GM21423 (cell line): ENCODE results near the gene CYTH2.
"Not testable (repeated sequence)": the region's sequence is repeated elsewhere in the genome, so short reads cannot be mapped to it uniquely, and the experiment has no call there.

Experiments
- ATAC-seq: cut with Tn5 transposase; IDR thresholded peaks from one replicate; pipeline ENCODE4 v1.9.1; 2021; ENCODE audit warnings: mild to moderate bottlenecking, moderate library complexity; ENCODE audit not compliant: unreplicated experiment

The CYTH2 gene

DNA sequence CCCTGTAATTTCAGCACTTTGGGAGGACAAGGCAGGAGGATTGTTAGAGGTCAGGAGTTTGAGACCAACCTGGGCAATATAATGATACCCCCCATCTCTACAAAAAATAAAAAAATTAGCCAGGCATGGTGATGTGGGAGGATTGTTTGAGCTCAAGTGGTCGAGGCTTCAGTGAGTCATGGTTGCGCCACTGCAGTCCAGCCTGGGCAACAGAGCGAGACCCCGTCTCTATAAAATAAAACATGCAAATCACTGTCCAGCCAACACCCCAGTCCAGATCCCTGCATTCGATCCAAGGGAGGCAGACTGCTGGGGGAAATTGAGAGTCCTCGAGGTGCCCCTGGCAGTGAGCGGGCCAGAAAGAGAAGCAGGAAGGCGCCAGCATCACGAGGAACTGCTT, 7.0 kb downstream of the CYTH2 start:
- ATAC-seq: no peak

DNA sequence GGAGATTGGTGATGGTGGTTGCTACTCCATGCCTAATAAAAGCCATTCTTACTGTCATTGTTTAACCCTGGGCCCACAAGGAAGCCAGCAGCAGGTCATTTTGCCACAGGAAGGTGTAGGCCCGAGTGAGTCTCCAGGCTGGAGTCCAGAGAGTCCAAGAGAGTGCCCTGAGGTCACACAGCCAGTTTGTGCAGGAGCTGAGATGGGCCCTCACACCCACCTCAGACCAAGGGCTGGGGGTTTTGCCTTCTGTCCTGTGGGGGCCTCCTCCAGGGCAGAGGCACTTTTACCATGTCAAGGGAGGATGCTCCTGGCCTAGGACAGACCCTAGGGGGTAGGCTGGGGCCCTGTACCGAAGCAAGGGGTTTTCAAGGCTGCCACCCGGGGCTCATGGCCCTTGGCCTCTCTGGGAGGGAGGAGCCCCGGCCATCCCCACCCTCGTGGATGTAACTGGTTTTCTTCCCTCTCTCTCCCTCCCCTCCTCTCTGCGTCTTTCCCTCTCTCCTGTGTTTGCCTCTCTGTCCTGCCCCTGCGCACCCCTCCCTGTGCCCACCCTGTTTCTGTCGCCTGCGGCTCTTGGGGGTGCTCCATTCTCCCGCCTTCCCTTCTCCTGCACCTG, 8.0 kb downstream of the CYTH2 start:
- no peak for ATAC-seq

DNA sequence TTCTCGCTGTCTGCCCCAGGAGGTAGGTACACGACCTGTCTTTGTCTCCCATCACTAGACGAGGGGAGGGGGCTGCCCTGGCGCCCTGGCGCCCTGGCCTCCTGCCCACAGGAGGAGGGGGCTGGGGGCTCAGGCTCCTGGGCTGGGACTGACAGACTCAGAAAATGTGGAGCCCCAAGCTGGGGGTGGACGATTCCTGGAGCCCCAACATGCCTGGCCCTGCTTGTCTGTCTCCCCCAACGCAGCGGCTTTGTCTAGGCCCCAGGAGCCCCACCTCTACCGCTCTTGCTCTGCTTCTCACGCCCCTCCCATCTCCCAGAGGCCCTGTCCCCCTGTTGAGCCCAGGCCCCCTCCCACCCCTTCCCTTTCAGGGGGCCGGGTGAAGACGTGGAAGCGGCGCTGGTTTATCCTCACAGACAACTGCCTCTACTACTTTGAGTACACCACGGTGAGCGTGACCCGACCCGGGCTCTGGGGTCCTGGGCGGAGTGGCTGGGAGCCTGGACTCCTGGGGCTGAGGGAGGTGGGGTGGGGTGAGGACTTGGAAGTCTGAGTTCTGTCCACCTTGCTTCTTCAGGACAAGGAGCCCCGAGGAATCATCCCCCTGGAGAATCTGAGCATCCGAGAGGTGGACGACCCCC, 8.6 kb downstream of the CYTH2 start:
- no peak for ATAC-seq

DNA sequence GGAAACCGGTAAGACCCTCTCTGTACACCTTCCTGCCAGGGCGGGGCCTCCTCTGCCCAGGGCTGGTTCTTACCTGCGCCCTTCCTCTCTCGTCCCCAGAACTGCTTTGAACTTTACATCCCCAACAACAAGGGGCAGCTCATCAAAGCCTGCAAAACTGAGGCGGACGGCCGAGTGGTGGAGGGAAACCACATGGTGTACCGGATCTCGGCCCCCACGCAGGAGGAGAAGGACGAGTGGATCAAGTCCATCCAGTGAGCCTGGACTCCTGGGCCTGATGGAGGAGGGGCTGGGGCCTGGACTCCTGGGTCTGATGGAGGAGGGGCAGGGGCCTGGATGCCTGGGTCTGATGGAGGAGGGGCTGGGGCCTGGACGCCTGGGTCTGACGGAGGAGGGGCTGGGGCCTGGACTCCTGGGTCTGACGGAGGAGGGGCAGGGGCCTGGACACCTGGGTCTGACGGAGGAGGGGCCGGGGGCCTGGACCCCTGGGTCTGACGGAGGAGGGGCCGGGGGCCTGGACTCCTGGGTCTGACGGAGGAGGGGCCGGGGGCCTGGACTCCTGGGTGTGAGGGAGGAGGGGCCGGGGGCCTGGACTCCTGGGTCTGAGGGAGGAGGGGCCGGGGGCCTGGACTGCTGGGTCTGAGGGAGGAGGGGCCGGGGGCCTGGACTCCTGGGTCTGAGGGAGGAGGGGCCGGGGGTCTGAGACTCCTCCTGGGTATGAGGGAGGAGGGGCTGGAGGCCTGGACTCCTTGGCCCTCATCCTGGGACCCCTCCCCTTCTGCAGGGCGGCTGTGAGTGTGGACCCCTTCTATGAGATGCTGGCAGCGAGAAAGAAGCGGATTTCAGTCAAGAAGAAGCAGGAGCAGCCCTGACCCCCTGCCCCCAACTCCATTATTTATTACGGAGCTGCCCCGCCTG, 9.4 kb downstream of the CYTH2 start:
- ATAC-seq: no peak

DNA sequence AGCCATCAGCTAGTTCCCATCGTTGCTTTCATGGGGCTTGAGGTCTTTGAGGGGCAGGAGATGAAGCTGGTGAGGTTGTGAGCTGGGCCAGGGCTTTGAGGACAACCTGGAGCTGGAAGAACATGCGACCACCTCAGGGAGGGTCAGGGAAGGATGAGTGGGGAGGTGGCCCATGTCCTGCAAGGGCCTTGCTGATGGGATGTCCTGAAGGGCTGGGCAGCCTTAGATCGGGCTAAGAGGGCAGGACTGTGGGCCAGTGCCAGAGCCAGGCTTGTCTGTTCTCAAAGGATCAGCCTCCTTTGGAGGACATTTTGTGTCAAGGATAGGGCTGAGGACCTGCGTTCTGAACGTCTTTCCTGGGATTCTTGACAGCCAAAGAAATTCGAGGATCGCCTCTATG, 10.5 kb downstream of the CYTH2 start:
- no peak for ATAC-seq

DNA sequence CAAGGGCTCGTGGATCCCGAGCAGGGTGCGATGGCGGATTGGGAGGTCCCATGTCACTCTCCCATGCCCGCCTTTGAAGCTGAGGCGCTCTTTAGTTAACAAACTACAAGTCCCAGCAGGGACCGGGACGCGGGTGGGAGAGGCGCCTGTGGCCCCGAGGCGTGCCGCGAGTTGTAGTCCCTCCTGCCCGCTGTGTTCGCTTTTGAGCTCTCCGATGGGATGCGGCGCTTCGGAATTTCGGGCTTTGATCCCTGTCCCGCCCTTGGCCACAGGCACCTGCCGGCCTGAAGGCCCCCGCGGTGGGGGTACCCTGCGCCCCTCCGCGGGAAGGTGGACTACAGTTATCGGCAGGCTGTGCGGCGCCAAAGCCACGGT, 11.0 kb downstream of the CYTH2 start:
- no peak for ATAC-seq

DNA sequence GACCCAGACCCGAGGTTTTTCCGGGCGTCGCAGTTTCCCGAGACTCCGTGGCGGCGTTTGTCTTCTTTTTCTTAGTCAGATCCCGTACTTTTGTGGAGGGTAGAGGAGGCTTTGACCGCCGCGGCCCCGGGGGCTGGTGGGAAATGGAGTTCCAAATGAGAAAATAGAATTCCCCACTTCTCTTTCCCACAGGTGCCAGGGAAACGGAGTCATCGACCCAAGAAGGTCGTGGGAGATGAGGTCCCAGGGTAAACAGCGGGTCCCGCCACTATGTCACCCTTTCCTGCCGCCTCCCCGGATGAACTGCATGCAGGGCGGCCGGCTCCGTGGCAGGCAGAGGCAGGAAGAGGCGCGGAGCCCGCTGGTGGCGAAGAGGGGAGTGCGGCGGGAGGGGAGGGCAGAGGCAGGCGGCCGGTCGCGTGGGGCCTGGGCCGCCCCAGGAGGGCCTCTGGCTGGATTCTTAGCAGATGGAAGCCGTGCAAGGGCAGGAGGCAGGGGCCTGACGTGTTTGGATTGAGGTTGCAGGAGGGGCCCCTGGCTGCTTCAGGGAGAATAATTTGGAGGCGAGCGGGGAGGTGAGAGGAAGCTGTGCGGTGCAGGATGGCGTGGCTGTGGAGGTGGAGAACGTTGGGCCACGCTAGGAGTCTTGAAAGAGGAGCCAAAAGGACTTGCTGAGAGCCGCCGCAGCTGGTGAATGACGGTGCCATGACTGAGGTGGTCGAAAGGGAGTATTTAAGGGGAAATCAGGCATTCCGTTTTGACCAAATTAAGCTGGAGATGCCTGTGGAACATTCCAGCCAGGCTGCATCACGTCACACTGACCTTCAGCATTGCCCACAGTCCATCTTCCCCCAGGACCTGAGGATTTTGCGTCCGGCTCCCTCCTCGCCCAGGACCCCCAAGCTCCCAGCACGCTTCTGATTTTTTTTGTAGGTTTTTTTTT, 11.7 kb downstream of the CYTH2 start:
- no peak for ATAC-seq

DNA sequence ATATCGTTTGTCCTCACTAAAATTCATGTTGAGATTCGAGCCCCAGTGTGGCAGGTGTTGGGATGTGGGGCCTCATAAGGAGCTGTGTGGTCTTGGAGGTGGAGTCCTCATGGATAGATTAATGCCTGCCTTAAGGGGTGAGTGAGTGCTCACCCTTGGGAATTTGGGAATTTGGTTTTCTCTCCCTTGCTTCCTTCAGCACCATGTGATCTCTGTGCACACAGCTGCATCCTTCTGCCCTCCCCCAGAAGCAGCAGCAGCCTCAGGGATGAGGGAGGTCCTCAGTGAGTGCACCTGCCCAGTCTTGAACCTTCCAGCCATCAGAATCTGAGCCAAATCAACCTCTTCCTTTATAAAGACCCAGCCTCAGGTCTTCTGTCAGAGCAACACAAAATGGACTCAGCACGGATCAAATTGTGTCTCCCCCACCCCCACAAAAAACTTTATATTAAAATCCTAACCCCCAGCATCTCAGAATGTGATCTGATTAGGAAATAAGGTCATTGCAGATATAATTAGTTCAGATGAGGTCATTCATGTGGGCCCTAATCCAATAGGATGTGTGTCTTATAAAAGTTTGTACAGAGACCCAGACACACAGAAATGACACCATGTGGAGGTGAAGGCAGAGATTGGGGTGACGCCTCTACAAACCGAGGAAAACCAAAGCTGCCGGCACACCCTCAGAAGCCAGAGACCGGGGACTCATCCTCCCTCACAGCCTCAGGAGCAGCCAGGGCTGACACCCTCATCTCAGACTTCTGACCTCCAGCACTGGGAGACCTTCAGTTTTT, 12.9 kb downstream of the CYTH2 start:
- no peak for ATAC-seq

DNA sequence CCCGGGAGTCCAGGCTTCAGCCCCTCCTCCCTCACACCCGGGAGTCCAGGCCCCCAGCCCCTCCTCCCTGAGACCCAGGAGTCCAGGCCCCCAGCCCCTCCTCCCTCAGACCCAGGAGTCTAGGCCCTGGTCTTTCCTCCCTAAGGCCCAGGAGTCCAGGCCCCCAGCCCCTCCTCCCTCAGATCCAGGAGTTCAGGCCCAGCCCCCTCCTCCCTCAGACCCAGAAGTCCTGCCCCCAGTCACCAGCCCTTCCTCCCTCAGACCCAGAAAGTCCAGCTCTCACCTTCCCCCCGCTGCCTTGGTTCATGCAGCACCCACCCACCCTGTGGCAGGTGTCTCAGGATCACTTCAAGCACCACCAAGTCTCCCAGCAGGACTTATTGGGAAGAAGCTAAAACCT, 14.1 kb downstream of the CYTH2 start:
- ATAC-seq: no peak

DNA sequence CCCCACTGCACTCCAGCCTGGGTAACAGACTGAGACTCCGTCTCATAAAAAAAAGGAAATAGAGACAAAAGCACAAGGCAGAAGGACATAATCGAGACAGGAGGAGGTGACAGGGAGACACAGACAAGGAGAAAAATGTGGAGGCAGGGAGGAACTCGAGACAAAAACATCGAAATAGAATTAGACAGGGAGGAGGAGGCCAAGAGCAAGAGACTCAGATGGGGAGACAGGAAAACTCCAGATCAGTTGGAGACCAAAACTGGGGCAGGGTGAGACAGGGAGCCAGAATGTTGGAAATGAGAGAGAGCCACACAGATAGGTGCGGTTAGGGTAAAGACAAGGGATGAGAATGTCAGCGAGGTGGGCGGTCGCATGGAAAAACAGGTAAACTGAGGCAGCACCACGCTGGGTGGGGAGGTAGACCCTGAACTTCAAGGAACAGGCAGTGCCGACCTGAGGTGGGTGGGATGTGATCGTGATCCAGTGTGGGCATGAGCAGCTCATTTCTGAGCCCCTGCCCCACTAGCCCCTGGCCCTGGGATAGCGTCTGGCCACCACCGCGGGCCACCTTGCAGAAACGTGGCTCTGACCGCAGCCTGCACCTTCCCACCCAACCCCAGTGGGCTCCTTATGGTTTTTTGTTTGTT, 15.2 kb downstream of the CYTH2 start:
- no peak for ATAC-seq

DNA sequence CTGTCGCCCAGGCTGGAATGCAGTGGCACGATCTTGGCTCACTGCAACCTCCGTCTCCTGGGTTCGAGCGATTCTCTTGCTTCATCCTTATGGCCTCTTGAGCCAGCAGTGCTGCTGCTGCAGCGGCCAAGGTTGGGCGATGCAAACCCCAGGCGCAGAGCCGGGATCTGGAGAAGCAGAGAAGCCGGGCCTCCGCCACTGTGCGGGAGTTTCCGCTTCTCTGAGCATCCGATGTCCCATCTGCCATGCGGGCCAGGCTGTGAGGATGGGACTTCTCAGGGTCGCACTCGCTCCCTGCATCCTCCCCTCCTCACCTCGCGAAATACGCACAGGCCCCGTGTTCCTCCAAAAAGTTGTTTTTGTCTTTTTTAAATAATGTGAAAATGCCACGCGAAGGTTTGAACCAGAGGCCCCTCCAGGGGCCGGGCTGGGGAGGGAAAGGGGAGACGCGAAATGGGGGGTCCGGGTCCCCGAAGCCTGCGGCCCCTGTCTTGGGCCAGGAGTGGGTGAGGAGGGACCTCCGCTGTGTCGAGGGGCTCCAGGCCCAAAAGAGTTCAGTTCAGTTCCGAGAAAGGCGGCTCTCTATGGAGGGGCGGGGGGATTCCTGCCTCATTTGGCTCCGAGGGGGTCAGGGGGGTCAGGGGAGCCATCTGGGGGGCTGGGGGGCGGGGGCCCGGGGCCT, 15.9 kb downstream of the CYTH2 start:
- ATAC-seq: no peak

DNA sequence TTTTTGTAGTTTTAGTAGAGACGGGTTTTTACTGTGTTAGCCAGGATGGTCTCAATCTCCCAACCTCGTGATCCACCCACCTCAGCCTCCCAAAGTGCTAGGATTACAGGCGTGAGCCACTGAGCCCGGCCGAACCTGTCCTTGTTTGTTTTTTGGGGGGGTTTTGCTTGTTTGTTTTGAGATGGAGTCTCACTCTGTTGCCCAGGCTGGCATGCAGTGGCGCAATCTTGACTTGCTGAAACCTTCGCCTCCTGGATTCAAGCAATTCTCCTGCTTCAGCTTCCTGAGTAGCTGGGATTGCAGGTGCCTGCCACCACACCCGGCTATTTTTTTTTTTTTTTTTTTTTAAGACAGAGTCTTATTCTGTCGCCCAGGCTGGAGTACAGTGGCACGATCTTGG, 17.5 kb downstream of the CYTH2 start:
- not testable (repeated sequence) for ATAC-seq

DNA sequence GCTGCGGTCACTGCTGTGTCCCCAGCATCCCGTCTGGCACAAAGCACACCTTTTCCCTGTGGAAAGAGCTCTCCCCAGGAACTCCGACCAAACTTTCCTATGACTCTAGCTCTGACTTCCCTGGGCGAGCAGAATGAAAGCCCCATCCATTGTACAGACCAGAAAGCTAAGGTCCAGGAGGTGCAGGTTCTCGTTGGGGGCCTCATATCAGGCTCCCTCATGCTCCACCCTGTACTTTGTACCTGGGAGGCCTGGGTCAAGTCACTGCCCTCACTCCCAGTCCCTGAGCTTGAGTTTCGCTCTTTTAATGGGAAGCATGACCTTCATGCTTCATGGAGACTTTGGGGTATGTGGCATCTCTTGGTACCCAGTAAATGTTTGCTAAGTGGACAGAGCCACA, 18.4 kb downstream of the CYTH2 start:
- no peak for ATAC-seq

DNA sequence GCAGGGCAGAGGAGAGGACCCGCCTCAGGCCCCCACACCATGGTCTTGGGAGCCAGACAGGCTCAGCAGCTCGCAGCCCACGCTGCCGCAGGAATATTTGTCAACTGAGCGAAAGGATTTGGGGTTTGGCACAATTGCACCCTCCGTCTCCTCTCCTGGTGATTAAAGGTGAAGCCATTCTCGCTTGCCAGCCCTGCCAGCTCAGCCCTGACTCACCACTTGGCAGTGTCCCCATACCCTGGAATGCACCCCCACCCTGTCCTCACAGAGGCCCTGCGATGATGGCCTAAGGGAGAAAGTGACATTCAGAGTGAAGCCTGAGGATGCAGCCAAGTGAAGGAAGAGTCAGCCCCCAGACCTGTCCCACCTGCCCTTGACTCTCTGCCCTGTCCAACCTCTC, 18.8 kb downstream of the CYTH2 start:
- ATAC-seq: no peak

DNA sequence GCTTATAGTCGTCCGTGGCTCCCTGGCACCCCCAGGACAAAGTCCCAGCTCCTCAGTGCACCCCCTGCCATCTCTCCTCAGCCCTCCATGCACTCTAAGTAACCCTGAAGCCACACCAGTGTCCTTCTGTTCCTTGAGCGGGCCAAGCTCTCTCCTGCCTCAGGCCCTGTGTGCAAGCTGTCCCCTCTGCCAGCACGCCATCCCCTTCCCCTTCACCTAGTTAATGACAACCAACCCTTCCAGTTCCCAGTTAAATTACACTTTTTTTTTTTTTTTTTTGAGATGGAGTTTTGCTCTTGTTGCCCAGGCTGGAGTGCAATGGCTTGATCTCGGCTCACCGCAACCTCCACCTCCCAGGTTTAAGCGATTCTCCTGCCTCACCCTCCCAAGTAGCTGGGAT, 19.3 kb downstream of the CYTH2 start:
- ATAC-seq: not testable (repeated sequence)

DNA sequence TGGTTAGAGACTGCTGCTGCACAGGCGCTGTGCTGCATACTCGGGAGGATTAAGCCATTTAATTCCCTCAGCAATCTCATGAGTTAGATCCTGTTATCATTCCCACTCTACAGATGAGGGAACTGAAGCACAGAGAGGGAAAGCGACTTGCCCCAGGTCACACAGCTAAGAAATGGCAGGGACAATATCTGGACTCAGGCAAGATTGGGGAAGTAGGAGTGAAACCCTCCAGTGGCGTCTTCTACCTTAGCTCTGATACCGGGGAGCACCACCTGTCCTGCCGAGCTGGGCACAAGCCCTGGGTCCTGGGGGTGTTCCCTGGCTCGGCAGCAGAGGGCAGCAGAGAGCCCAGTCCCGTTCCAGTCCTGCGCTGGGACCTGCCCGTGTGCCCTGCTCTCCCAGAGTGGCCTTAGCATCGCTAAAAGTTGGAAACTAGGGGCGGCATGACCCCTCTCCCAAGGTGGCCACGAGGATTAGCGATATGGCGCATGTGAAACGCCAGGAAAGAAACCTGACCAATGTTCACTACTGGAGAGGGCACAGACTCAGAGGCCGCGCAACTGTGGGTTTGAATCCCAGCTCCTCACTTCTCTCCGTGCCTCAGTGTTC, 20.5 kb downstream of the CYTH2 start:
- ATAC-seq: no peak

DNA sequence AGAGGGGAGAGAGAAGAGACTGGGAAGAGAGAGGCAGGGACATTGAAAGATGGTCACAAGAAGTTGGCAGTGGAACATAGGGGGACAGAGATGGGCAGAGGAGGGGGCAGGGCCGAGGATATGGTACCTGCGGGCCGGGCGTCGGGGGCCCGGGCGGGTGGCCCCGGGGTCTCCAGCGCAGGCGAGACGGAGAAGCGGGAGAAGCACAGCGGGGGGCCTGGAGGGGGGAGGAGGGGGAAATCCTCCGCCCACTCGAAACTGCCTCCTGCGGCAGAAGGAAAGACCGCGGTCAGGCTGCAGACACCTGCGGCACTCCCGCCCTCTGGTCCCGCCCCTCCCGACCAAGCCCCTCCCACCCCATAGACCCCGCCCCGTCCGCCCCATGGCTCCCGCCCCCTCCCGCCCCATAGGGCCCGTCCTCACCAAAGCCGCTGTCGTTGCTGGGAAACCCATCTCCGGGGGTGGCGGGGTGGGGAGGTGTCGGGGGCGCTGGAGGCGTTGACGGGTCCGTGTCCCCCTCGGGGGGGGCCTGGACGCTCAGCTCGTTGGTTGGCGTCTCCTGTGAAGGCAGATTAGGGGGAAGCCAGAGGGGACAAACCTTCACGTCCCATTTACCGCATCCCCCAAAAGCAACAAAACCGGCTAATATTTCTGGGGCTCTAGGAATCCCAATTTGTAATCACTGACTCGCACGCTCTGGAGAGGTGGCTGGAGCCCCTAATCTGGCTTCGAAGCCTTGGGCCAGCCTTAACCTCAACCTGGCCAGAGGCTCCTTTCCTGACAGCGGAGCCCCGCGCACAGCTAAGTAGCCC, 22.0 kb downstream of the CYTH2 start:
- no peak for ATAC-seq

DNA sequence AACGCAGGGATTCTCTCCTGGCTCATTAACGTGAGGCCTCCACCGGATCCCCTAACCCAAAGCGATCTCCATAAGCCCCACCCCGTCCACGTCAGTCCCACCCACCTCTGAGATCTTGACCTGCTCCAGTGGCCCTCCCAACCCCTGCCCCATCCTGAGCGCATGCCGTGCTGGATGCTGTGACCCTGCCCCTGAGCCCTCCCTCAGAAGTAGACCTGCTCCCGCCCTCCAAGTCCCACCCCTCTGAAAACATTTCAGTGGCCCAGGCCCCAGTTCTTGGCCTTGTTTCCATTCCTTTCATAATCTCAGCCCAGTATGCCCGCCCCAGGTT, 22.6 kb downstream of the CYTH2 start:
- no peak for ATAC-seq
